OCI-LY7 (cell line): ENCODE results near the gene MACROD1.

Experiments used
- EZH2phosphoT487 ChIP-seq: fragments of 200-600 bp; sonication (generic); IDR thresholded peaks from 2 replicates; pipeline ENCODE4 v1.6.1; 2018; ENCODE audit warnings: low read depth, borderline replicate concordance, mild to moderate bottlenecking, mixed run types, antibody characterized with exemption, low read length, moderate library complexity, mixed read lengths
- TF ChIP-seq, protein P1 (sequence below): fragments of 200-600 bp; sonication (generic); conservative IDR thresholded peaks from 2 replicates; pipeline ENCODE4 v1.5.1; 2014; ENCODE audit warnings: mild to moderate bottlenecking, antibody characterized with exemption, low read length, moderate library complexity, mixed read lengths

DNA sequence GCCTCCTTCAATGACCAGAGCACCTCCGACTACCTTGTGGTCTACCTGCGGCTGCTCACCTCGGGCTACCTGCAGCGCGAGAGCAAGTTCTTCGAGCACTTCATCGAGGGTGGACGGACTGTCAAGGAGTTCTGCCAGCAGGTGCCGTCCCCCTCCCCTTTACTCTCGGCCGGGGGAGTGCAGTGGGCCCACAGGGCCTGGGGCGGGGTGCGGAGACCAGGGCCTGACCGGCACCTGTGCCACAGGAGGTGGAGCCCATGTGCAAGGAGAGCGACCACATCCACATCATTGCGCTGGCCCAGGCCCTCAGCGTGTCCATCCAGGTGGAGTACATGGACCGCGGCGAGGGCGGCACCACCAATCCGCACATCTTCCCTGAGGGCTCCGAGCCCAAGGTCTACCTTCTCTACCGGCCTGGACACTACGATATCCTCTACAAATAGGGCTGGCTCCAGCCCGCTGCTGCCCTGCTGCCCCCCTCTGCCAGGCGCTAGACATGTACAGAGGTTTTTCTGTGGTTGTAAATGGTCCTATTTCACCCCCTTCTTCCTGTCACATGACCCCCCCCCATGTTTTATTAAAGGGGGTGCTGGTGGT lies 168.7 kb downstream of the MACROD1 start:
- TF ChIP-seq EZH2phosphoT487: no peak
- TF ChIP-seq, protein P1, sequence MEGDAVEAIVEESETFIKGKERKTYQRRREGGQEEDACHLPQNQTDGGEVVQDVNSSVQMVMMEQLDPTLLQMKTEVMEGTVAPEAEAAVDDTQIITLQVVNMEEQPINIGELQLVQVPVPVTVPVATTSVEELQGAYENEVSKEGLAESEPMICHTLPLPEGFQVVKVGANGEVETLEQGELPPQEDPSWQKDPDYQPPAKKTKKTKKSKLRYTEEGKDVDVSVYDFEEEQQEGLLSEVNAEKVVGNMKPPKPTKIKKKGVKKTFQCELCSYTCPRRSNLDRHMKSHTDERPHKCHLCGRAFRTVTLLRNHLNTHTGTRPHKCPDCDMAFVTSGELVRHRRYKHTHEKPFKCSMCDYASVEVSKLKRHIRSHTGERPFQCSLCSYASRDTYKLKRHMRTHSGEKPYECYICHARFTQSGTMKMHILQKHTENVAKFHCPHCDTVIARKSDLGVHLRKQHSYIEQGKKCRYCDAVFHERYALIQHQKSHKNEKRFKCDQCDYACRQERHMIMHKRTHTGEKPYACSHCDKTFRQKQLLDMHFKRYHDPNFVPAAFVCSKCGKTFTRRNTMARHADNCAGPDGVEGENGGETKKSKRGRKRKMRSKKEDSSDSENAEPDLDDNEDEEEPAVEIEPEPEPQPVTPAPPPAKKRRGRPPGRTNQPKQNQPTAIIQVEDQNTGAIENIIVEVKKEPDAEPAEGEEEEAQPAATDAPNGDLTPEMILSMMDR: no peak
